ENCODE results near the gene TEX14.

TEX14 gene

GRCh38 chr17:58576679-58577367 lies 115.0 kb downstream of the TEX14 start:
- DNase-seq (ENCODE audit: low read depth), result no peak
- no peak for TF ChIP-seq CTCF (conservative IDR thresholded peaks at IDR 0.05; ENCODE audit: low read depth, low read length)
- H3K4me3 ChIP-seq (ENCODE audit: low read length), result no peak overlapping the region

- DNase-seq (ENCODE audit: low read depth), result peak; percentile 6
- TF ChIP-seq CTCF (conservative IDR thresholded peaks at IDR 0.05; ENCODE audit: low read depth, low read length), result no peak
- no peak overlapping the region for H3K4me3 ChIP-seq (ENCODE audit: low read length)
Observed at GRCh38 chr17:58575511-58575910, 116.3 kb downstream of the TEX14 start.

- H3K4me3 ChIP-seq (ENCODE audit: low read length), result no peak overlapping the region
- no peak for DNase-seq (ENCODE audit: low read depth)
- TF ChIP-seq CTCF (conservative IDR thresholded peaks at IDR 0.05; ENCODE audit: low read depth, low read length), result no peak
Observed at GRCh38 chr17:58574025-58574424, 117.8 kb downstream of the TEX14 start.

- no peak for TF ChIP-seq CTCF (conservative IDR thresholded peaks at IDR 0.05; ENCODE audit: low read depth, low read length)
- H3K4me3 ChIP-seq (ENCODE audit: low read length), result no peak overlapping the region
- no peak for DNase-seq (ENCODE audit: low read depth)
Observed at GRCh38 chr17:58572846-58573245, 119.0 kb downstream of the TEX14 start.

- DNase-seq (ENCODE audit: low read depth), result no peak
- H3K4me3 ChIP-seq (ENCODE audit: low read length), result no peak overlapping the region
- TF ChIP-seq CTCF (conservative IDR thresholded peaks at IDR 0.05; ENCODE audit: low read depth, low read length), result no peak
Observed at GRCh38 chr17:58570758-58571157, 121.1 kb downstream of the TEX14 start.

GRCh38 chr17:58569196-58569595 lies 122.6 kb downstream of the TEX14 start:
- no peak for DNase-seq (ENCODE audit: low read depth)
- TF ChIP-seq CTCF (conservative IDR thresholded peaks at IDR 0.05; ENCODE audit: low read depth, low read length), result no peak
- no peak overlapping the region for H3K4me3 ChIP-seq (ENCODE audit: low read length)

GRCh38 chr17:58568044-58568799 lies 123.6 kb downstream of the TEX14 start:
- DNase-seq (ENCODE audit: low read depth), result no peak
- H3K4me3 ChIP-seq (ENCODE audit: low read length), result no peak overlapping the region
- TF ChIP-seq CTCF (conservative IDR thresholded peaks at IDR 0.05; ENCODE audit: low read depth, low read length), result no peak
